IMR-90 (cell line): Measurements from ENCODE around the gene FARS2. TPM values are rescaled to one million over a fixed set of nuclear protein-coding genes. Genes with fewer than 3 reads are reported as not detected.

ENCODE experiments used
- MAZ ChIP-seq: IDR thresholded peaks from 2 replicates; pipeline ENCODE4 v1.6.1; 2012; ENCODE audit warnings: low read depth, mild to moderate bottlenecking, low read length, improper control_type of control experiment, moderate library complexity, borderline replicate concordance
- NFE2L2 ChIP-seq: fragments of 150-350 bp; IDR thresholded peaks from 2 replicates; pipeline ENCODE4 v1.6.1; 2016; ENCODE audit warnings: low read depth, mild to moderate bottlenecking, low read length
- RAD21 ChIP-seq: IDR thresholded peaks from 2 replicates; pipeline ENCODE4 v1.6.1; 2012; ENCODE audit warnings: low read length, improper control_type of control experiment
- polyA plus RNA-seq, 3 experiments: library from polyadenylated mRNA; depleted of rRNA; stranded (reverse); fragments of >200 nt; gene quantifications; 2 replicates each; pipeline ENCODE4 v1.2.3, GENCODE V29; 2012; ENCODE audit warnings: low replicate concordance in 1 of 3
- total RNA-seq: library from RNA; depleted of rRNA; stranded (reverse); fragments of >200 nt; gene quantifications from 2 replicates; pipeline ENCODE4 v1.2.3, GENCODE V29; 2012
- TF ChIP-seq, protein P1 (sequence below): conservative IDR thresholded peaks from 2 replicates; pipeline ENCODE4 v1.5.1; 2012; ENCODE audit warnings: mild to moderate bottlenecking, low read depth, low read length, improper control_type of control experiment

The FARS2 gene
- total and polyA plus RNA-seq, 2 of the 4 experiments (the other 2 are of a cell fraction): 12.1 to 28.9 TPM

DNA sequence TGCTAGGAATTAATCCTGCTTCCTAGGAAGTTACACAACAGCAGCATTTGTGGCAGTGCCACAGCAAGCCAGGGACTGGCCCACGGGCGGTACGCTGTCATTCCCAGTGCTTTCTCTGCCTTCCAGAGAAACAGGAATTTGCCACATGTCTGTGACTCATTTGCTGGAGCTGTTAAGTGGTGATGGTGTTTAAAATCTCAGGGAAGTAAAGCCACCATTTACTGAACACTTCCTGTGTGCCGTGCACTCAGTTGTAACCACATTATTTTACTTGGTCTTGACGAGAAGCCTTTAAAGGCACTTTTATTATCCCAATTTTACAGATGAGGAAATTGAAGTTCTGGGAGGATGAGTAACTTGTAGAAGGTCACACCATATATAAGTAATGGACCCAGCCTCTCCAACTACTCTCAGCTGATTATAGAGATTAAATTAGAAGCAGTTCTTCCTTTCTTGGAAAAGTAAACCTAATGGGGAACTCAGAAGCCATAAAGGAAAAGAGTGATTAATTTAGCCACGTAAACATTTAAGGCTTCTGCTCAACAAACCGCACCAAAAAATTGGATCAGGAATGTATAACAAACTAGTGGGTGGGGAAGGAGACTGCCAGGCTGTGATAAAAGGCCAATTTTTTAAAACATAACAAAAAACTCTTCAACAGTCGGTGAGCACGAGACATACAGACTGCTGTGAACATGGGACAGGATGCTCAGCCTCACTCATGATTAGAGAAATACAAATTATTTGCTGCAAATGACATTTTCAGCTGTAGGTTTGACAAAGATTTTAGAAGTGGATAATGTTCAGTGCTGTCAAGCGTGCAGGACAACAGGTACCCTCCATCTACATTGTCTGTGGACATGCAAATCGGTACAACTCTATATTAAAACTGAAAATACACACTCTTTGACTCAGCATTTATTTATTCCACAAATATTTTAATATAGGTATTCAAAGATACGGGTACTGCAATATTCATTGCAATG, 434.2 kb downstream of the FARS2 start (continued):
- TF ChIP-seq, protein P1, sequence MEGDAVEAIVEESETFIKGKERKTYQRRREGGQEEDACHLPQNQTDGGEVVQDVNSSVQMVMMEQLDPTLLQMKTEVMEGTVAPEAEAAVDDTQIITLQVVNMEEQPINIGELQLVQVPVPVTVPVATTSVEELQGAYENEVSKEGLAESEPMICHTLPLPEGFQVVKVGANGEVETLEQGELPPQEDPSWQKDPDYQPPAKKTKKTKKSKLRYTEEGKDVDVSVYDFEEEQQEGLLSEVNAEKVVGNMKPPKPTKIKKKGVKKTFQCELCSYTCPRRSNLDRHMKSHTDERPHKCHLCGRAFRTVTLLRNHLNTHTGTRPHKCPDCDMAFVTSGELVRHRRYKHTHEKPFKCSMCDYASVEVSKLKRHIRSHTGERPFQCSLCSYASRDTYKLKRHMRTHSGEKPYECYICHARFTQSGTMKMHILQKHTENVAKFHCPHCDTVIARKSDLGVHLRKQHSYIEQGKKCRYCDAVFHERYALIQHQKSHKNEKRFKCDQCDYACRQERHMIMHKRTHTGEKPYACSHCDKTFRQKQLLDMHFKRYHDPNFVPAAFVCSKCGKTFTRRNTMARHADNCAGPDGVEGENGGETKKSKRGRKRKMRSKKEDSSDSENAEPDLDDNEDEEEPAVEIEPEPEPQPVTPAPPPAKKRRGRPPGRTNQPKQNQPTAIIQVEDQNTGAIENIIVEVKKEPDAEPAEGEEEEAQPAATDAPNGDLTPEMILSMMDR: no peak
- TF ChIP-seq RAD21: no peak
- TF ChIP-seq NFE2L2: no peak
- TF ChIP-seq MAZ: no peak
